ENCODE results near the gene COL5A3. TPM values are rescaled to one million over a fixed set of nuclear protein-coding genes. Genes with fewer than 3 reads are reported as not detected.

Gene COL5A3
- polyA plus RNA-seq, 2 of the 4 experiments (the other 2 are of a cell fraction) = 0.12 to 0.36 TPM

DNA sequence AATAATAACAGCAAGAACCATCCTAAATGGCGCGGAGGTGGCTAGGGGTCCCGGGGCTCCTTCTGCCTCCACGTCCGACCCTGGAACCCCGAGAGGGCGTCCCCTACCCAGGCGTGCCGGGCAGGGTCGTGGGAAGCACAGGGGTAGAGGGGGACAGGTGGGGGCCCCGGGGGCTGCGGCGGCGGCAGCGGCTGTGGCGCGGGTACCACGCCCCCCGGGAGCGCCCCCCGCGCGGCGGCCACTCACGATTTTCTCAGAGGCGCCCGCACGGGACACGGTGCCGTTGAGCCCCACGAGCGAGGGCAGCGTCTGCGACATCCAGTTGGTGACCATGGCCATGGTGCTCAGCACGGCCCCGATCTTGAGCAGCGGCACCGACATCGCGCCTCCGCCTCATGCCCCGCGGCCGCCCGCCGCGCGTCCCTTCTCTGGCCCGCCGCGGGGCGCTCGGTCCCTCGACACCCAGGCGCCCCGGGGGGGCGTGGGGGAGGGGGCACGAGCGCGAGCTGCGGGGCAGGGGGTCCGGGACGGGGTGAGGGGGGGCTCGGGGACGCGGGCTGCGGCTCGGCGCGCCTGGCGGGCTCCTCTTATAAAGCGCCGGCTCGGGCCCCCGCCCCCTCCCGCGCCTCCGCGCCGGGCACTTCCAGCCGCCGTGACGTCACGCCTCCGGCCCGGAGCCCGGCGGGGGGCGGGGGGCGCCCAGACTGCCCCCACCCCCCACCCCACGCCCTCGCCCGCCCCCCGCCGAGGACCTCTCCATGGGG is 96.9 kb downstream of the COL5A3 start:
- TF ChIP-seq JUN (IDR thresholded peaks at IDR 0.05) (peak in 1 of 2 experiments; percentile 36; a peak in 1 of 5 replicates), EP300 (IDR thresholded peaks at IDR 0.05) (no peak), MYC (IDR thresholded peaks at IDR 0.05; ENCODE audit: borderline replicate concordance, low read length) (no peak), PHF8 (IDR thresholded peaks at IDR 0.05; ENCODE audit: borderline replicate concordance, low read depth) (peak; percentile 21; the same call in 1 of the 2 replicates), E2F6 (IDR thresholded peaks at IDR 0.05; ENCODE audit: borderline replicate concordance, low read depth) (peak; percentile 74), MAFK (IDR thresholded peaks at IDR 0.05; ENCODE audit: partially characterized antibody) (no peak)
- TF ChIP-seq, protein P1, sequence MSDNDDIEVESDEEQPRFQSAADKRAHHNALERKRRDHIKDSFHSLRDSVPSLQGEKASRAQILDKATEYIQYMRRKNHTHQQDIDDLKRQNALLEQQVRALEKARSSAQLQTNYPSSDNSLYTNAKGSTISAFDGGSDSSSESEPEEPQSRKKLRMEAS (IDR thresholded peaks at IDR 0.05) = peak; percentile 79
- WGBS (ENCODE audit: missing lambda C conversion rate) = 7% methylated on average over 11 of the region's 95 CpGs
- Histone ChIP-seq H3K9me3 (no peaks in the 10 kb centered on the region), H3K4me3 (peak overlapping the region; percentile 80), H3K27ac (peak overlapping the region; percentile 89 to 95), H3K4me1 (peaks cover 10% of the 10 kb centered on the region; the same call in 1 of the 3 replicates), H3K4me2 (peak overlapping the region; percentile 99)
- POLR2A ChIA-PET = no interaction called here
- CTCF ChIA-PET = interaction anchor here (0.9 to 1.1 kb wide), 3 partner anchors 11 to 72 kb away, joined by 3 to 4 read pairs (median 4); no protein-coding TSS in a partner anchor
- peak in 1 of 2 experiments; percentile 29 for DNase-seq (ENCODE audit: low read depth in 1 of 2, low spot score in 1 of 2)
- FAIRE-seq = no peak
- ATAC-seq = peak; percentile 16 to 58; a peak in 5 of 6 replicates

DNA sequence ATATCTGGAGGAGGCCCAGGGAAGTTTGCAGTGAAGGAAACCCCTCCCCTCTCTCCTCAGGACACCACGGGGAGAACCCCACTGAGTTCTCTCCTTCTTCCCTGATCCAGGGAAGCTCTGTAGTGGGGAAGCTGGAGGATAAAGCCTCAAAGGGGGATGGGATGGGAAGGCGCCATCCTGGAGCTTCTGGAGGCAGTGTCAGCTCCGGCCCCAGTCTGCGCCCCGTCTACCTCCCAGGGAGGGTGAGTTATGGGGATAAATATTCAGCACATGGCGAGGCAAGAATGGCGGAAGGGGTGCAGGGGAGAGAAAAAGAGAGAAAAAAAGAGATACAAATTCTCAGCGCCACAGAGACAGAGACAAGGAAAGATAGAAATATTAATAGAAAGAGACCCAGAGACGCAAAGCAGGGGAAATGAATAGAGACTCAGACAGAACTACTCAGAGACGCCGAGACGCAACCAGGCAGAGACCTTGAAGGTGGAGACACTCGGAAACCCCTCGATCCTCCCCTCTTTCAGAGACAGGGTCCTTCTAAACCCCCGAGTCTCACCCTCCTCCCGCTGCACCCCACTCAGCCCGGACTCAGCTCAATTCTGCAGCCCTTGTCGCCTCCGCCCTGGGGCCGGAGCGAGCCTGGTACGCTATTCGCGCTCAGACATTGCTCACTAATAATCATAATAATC is 97.6 kb downstream of the COL5A3 start:
- POLR2A ChIA-PET = no interaction called here
- peak overlapping the region; percentile 80 for H3K4me3 ChIP-seq
- WGBS (ENCODE audit: missing lambda C conversion rate) = 68% methylated on average over 22 of the region's 24 CpGs

More for the DNA sequence above, 97.6 kb downstream of the COL5A3 start:
- Histone ChIP-seq H3K4me2 (peak overlapping the region; percentile 99), H3K27ac (peak overlapping the region; percentile 89 to 95; a peak in 4 of 6 replicates), H3K4me1 (peaks cover 10% of the 10 kb centered on the region; the same call in 1 of the 3 replicates), H3K9me3 (no peaks in the 10 kb centered on the region)
- CTCF ChIA-PET = interaction anchor here (0.9 kb wide), 2 partner anchors 18 to 27 kb away, joined by 4 read pairs; no protein-coding TSS in a partner anchor
- ATAC-seq (no peak), DNase-seq (ENCODE audit: low read depth in 1 of 2, low spot score in 1 of 2) (no peak), FAIRE-seq (no peak)
- TF ChIP-seq FOXS1 (CRISPR knock-in tag; IDR thresholded peaks at IDR 0.05) = no peak
- TF ChIP-seq CBX2 (IDR thresholded peaks at IDR 0.05; ENCODE audit: borderline replicate concordance, low read depth) = no peak
- no peak for TF ChIP-seq JUNB (IDR thresholded peaks at IDR 0.05)
- no peak for TF ChIP-seq SREBF2 (IDR thresholded peaks at IDR 0.05)
- no peak for TF ChIP-seq EP300 (IDR thresholded peaks at IDR 0.05)
- no peak for TF ChIP-seq CEBPB (IDR thresholded peaks at IDR 0.05)
- TF ChIP-seq, protein P2, sequence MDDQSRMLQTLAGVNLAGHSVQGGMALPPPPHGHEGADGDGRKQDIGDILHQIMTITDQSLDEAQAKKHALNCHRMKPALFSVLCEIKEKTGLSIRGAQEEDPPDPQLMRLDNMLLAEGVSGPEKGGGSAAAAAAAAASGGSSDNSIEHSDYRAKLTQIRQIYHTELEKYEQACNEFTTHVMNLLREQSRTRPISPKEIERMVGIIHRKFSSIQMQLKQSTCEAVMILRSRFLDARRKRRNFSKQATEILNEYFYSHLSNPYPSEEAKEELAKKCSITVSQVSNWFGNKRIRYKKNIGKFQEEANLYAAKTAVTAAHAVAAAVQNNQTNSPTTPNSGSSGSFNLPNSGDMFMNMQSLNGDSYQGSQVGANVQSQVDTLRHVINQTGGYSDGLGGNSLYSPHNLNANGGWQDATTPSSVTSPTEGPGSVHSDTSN (IDR thresholded peaks at IDR 0.05) = no peak
- no peak for TF ChIP-seq ELK1 (IDR thresholded peaks at IDR 0.05; ENCODE audit: low read depth, low read length)
- TF ChIP-seq KDM1A (IDR thresholded peaks at IDR 0.05; ENCODE audit: low read depth) = no peak
- no peak for TF ChIP-seq CBX8 (IDR thresholded peaks at IDR 0.05)
- no peak for TF ChIP-seq POLR2A (IDR thresholded peaks at IDR 0.05; ENCODE audit: low read length)
- TF ChIP-seq CTCF (IDR thresholded peaks at IDR 0.05) = no peak
- TF ChIP-seq NR3C1 (IDR thresholded peaks at IDR 0.05) = no peak
- no peak for TF ChIP-seq PHF8 (IDR thresholded peaks at IDR 0.05; ENCODE audit: borderline replicate concordance, low read depth)
- no peak for TF ChIP-seq ZNF302 (CRISPR knock-in tag; IDR thresholded peaks at IDR 0.05)
- TF ChIP-seq RFX5 (IDR thresholded peaks at IDR 0.05) = no peak
- no peak for TF ChIP-seq NPAS2 (CRISPR knock-in tag; IDR thresholded peaks at IDR 0.05; ENCODE audit: borderline replicate concordance)
- TF ChIP-seq HDAC2 (IDR thresholded peaks at IDR 0.05) = no peak
- no peak for TF ChIP-seq HOXB5 (CRISPR knock-in tag; IDR thresholded peaks at IDR 0.05)
- TF ChIP-seq CHD2 (IDR thresholded peaks at IDR 0.05; ENCODE audit: low read length, partially characterized antibody) = no peak
